Testis (tissue), 3 donors: Measurements from ENCODE around the gene RENBP. TPM values are rescaled to one million over a fixed set of nuclear protein-coding genes. Genes with fewer than 3 reads are reported as not detected.

Source experiments
- DNase-seq: peaks from one replicate; pipeline ENCODE4 v3.0.0-alpha.2; 2019
- H3K27ac ChIP-seq, 2 donors: fragments of 200-600 bp; sonication (generic); one replicate each; pipeline ENCODE4 v1.5.1; 2019
- H3K27me3 ChIP-seq: fragments of 200-600 bp; sonication (generic); one replicate; pipeline ENCODE4 v1.5.1; 2019
- H3K36me3 ChIP-seq: fragments of 200-600 bp; sonication (generic); one replicate; pipeline ENCODE4 v1.5.1; 2017; ENCODE audit warnings: low read depth; ENCODE audit errors: missing control alignments
- H3K4me1 ChIP-seq: fragments of 200-600 bp; sonication (generic); one replicate; pipeline ENCODE4 v1.5.1; 2019
- H3K4me3 ChIP-seq, 2 donors: fragments of 200-600 bp; sonication (generic); one replicate each; pipeline ENCODE4 v1.5.1; 2017 to 2019
- H3K9me3 ChIP-seq: fragments of 200-600 bp; sonication (generic); one replicate; pipeline ENCODE4 v1.5.1; 2017
- CTCF ChIP-seq, 3 experiments: fragments of 450-650 bp in 2 of 3; fragments of 200-600 bp in 1 of 3; sonication (generic) in 1 of 3; IDR thresholded peaks; one replicate each; pipeline ENCODE4 v1.5.1; 2016 to 2019; ENCODE audit warnings: antibody characterized with exemption in 3 of 3, mild to moderate bottlenecking in 2 of 3, moderate library complexity in 1 of 3
- POLR2A ChIP-seq: fragments of 450-650 bp; IDR thresholded peaks from one replicate; pipeline ENCODE4 v1.6.1; 2017; ENCODE audit warnings: antibody characterized with exemption, mild to moderate bottlenecking, moderate library complexity
- WGBS, 2 donors: methylation state at CpG; one replicate each; pipeline ENCODE4 v1.1.5; 2018; 5-methylcytosine and 5-hydroxymethylcytosine counted together
- intact Hi-C: fragments of 100-400 bp; cut with DNase I; formaldehyde crosslinking; loops from one replicate; pipeline ENCODE4 v1.15.1; 2023; ENCODE audit warnings: low total_unique reads
- polyA plus RNA-seq: library from polyadenylated mRNA; stranded (reverse); fragments of 350-450 nt; fragmentation: Illumina TruSeq; extraction: RNeasy Lipid Tissue Mini Kit (QIAGEN cat#74804); gene quantifications from one replicate; pipeline ENCODE4 v1.2.3, GENCODE V29; 2014; ENCODE audit warnings: low read depth, low replicate concordance; ENCODE audit not compliant: insufficient read depth
- total RNA-seq, 2 donors: library from RNA; depleted of rRNA; stranded (reverse); fragments of >200 nt; gene quantifications; one replicate each; pipeline ENCODE4 v1.2.3, GENCODE V29; 2016

RENBP gene
- total and polyA plus RNA-seq, 3 donors from 2014 or later = 2.8 to 4.8 (median 3.4) TPM

- TF ChIP-seq POLR2A (no peak), CTCF (IDR thresholded peaks at IDR 0.05) (no peak)
- Histone ChIP-seq H3K27ac (no peak overlapping the region), H3K36me3 (no peaks in the 10 kb centered on the region), H3K4me1 (no peaks in the 10 kb centered on the region), H3K9me3 (no peaks in the 10 kb centered on the region), H3K27me3 (no peaks in the 10 kb centered on the region), H3K4me3 (no peak overlapping the region)
- WGBS, 2 donors = 93% methylated on average over 17 of the region's 17 CpGs; no CpG with 5 or more reads in 1 of the 2 donors
- no peak for DNase-seq
- intact Hi-C loops = no loop called here
Observed at GRCh38 chrX:153913701-153914100, 30.7 kb downstream of the RENBP start.

GRCh38 chrX:153913211-153913610 is 31.2 kb downstream of the RENBP start:
- Histone ChIP-seq H3K36me3 (no peaks in the 10 kb centered on the region), H3K4me3 (no peak overlapping the region), H3K4me1 (no peaks in the 10 kb centered on the region), H3K27me3 (no peaks in the 10 kb centered on the region), H3K9me3 (no peaks in the 10 kb centered on the region), H3K27ac (no peak overlapping the region)
- TF ChIP-seq POLR2A = no peak
- no peak for TF ChIP-seq CTCF (IDR thresholded peaks at IDR 0.05)
- intact Hi-C loops = no loop called here
- DNase-seq = no peak
- 100% methylated on average over 3 of the region's 17 CpGs; no CpG with 5 or more reads in 1 of the 2 donors for WGBS, 2 donors

GRCh38 chrX:153911798-153912197 is 32.6 kb downstream of the RENBP start:
- no peak for DNase-seq
- Histone ChIP-seq H3K36me3 (no peaks in the 10 kb centered on the region), H3K9me3 (no peaks in the 10 kb centered on the region), H3K27me3 (no peaks in the 10 kb centered on the region), H3K27ac (no peak overlapping the region), H3K4me1 (no peaks in the 10 kb centered on the region), H3K4me3 (no peak overlapping the region)
- 89 to 95% methylated on average over 6 of the region's 6 CpGs for WGBS, 2 donors
- no peak for TF ChIP-seq CTCF (IDR thresholded peaks at IDR 0.05)
- TF ChIP-seq POLR2A = no peak
- intact Hi-C loops = no loop called here

GRCh38 chrX:153910446-153910845 is 34.0 kb downstream of the RENBP start:
- Histone ChIP-seq H3K9me3 (no peaks in the 10 kb centered on the region), H3K4me3 (no peak overlapping the region), H3K27ac (no peak overlapping the region), H3K27me3 (no peaks in the 10 kb centered on the region), H3K4me1 (no peaks in the 10 kb centered on the region), H3K36me3 (no peaks in the 10 kb centered on the region)
- TF ChIP-seq POLR2A = no peak
- TF ChIP-seq CTCF (IDR thresholded peaks at IDR 0.05) = no peak
- no CpG with 5 or more reads among the region's 22 CpGs for WGBS, 2 donors
- intact Hi-C loops = no loop called here
- no peak for DNase-seq

GRCh38 chrX:153909980-153910360 is 34.5 kb downstream of the RENBP start:
- TF ChIP-seq POLR2A (no peak), CTCF (IDR thresholded peaks at IDR 0.05) (no peak)
- Histone ChIP-seq H3K36me3 (no peaks in the 10 kb centered on the region), H3K4me1 (no peaks in the 10 kb centered on the region), H3K27me3 (no peaks in the 10 kb centered on the region), H3K27ac (no peak overlapping the region), H3K4me3 (no peak overlapping the region), H3K9me3 (no peaks in the 10 kb centered on the region)
- WGBS, 2 donors = 97% methylated on average over 8 of the region's 25 CpGs; no CpG with 5 or more reads in 1 of the 2 donors
- intact Hi-C loops = no loop called here
- no peak for DNase-seq
